ENCODE measurements around the gene SLX4IP. TPM values are rescaled to one million over a fixed set of nuclear protein-coding genes. Genes with fewer than 3 reads are reported as not detected.

Gene SLX4IP
- polyA plus RNA-seq, 3 donors = 0.76 to 2.5 (median 1.1) TPM

- Histone ChIP-seq H3K9ac (ENCODE audit: insufficient read depth, low read length, poor library complexity, severe bottlenecking) (peak overlapping the region; percentile 85), H4K20me1 (ENCODE audit: insufficient read depth, low read length) (peaks cover 25% of the 10 kb centered on the region), H2AFZ (ENCODE audit: insufficient read depth, low read depth, low read length, poor library complexity, severe bottlenecking) (peak overlapping the region; percentile 87), H3K9me3 (replicated peaks in 1 of 2; ENCODE audit: control insufficient read depth in 1 of 2, insufficient read depth in 1 of 2, low read length in 2 of 2) (no peaks in the 10 kb centered on the region), H3K36me3 (replicated peaks in 1 of 2; ENCODE audit: control insufficient read depth in 1 of 2, insufficient read depth in 2 of 2, low read length in 2 of 2) (no peaks in the 10 kb centered on the region), H3K27ac (ENCODE audit: low read depth in 1 of 2, low read length in 2 of 2) (peak overlapping the region; percentile 84 to 91), H3K4me1 (ENCODE audit: control insufficient read depth in 1 of 2, insufficient read depth in 2 of 2, low read length in 2 of 2) (peaks cover 21 to 33% of the 10 kb centered on the region in 2 donors), H3K79me2 (ENCODE audit: insufficient read depth, low read length) (peaks cover 88% of the 10 kb centered on the region), H3K4me2 (replicated peaks; ENCODE audit: extremely low read depth, low read length, poor library complexity, severe bottlenecking) (peak overlapping the region; percentile 98), H3K27me3 (ENCODE audit: control insufficient read depth in 2 of 2, insufficient read depth in 2 of 2, low read length in 2 of 2) (no peaks in the 10 kb centered on the region), H3K4me3 (replicated peaks in 1 of 3; ENCODE audit: low read depth in 2 of 3, low read length in 3 of 3) (peak overlapping the region; percentile 76 to 93 (median 88))
- peak overlapping the region; percentile 92 to 94 for H3K4me3 Mint-ChIP-seq
- H3K4me1 Mint-ChIP-seq = peaks cover 42% of the 10 kb centered on the region
- no peaks in the 10 kb centered on the region for H3K9me3 Mint-ChIP-seq
- peak; percentile 94 to 97 (median 95) for DNase-seq
- peaks cover 2 to 12% of the 10 kb centered on the region in 2 donors for H3K36me3 Mint-ChIP-seq
- TF ChIP-seq CTCF (IDR thresholded peaks at IDR 0.05) = no peak
- WGBS (ENCODE audit: insufficient coverage) = under 1% methylated on average over 13 of the region's 17 CpGs
- H3K27ac Mint-ChIP-seq = peak overlapping the region; percentile 92 to 96 (median 95)
- intact Hi-C loops (cut with micrococcal nuclease) = loop anchor here (5.0 to 10.0 kb wide), 2 partner anchors 80 to 238 kb away; partner anchors contain the start of gene JAG1 (in 2 of the 2)
- no peaks in the 10 kb centered on the region for H3K27me3 Mint-ChIP-seq (ENCODE audit: low read depth in 3 of 3)
Measured at GRCh38 chr20:10434467-10434831, 656 bp upstream of the SLX4IP start.

GRCh38 chr20:10436053-10436699 lies 1.1 kb downstream of the SLX4IP start:
- Histone ChIP-seq H3K27me3 (ENCODE audit: control insufficient read depth in 2 of 2, insufficient read depth in 2 of 2, low read length in 2 of 2) (no peaks in the 10 kb centered on the region), H3K4me2 (replicated peaks; ENCODE audit: extremely low read depth, low read length, poor library complexity, severe bottlenecking) (peak overlapping the region; percentile 98), H3K36me3 (replicated peaks in 1 of 2; ENCODE audit: control insufficient read depth in 1 of 2, insufficient read depth in 2 of 2, low read length in 2 of 2) (peaks cover 0 to 6% of the 10 kb centered on the region in 2 donors), H2AFZ (ENCODE audit: insufficient read depth, low read depth, low read length, poor library complexity, severe bottlenecking) (no peak overlapping the region), H3K4me3 (replicated peaks in 1 of 3; ENCODE audit: low read depth in 2 of 3, low read length in 3 of 3) (no peak overlapping the region), H4K20me1 (ENCODE audit: insufficient read depth, low read length) (peaks cover 8% of the 10 kb centered on the region), H3K9ac (ENCODE audit: insufficient read depth, low read length, poor library complexity, severe bottlenecking) (no peak overlapping the region), H3K79me2 (ENCODE audit: insufficient read depth, low read length) (peaks cover 85% of the 10 kb centered on the region), H3K27ac (ENCODE audit: low read depth in 1 of 2, low read length in 2 of 2) (no peak overlapping the region), H3K4me1 (ENCODE audit: control insufficient read depth in 1 of 2, insufficient read depth in 2 of 2, low read length in 2 of 2) (peaks cover 21 to 33% of the 10 kb centered on the region in 2 donors), H3K9me3 (replicated peaks in 1 of 2; ENCODE audit: control insufficient read depth in 1 of 2, insufficient read depth in 1 of 2, low read length in 2 of 2) (no peaks in the 10 kb centered on the region)
- Mint-ChIP-seq H3K9me3 (no peaks in the 10 kb centered on the region), H3K36me3 (peaks cover 2 to 12% of the 10 kb centered on the region in 2 donors), H3K4me3 (no peak overlapping the region), H3K4me1 (peaks cover 36% of the 10 kb centered on the region), H3K27ac (no peak overlapping the region), H3K27me3 (ENCODE audit: low read depth in 3 of 3) (no peaks in the 10 kb centered on the region)
- no peak for DNase-seq
- no peak for TF ChIP-seq CTCF (IDR thresholded peaks at IDR 0.05)
- 93% methylated on average over 14 of the region's 20 CpGs for WGBS (ENCODE audit: insufficient coverage)
- intact Hi-C loops (cut with micrococcal nuclease) = loop anchor here (5.0 to 10.0 kb wide), 2 partner anchors 36 to 79 kb away; no protein-coding TSS in a partner anchor

Data from CD14-positive monocyte (primary cell).